ENCODE data around the gene DNAAF8.

Gene DNAAF8

GRCh38 chr16:4724661-4725270 lies 9.6 kb upstream of the DNAAF8 start:
- TF ChIP-seq SIN3A (IDR thresholded peaks at IDR 0.05; ENCODE audit: borderline replicate concordance, insufficient read depth, low read length) (no peak), FOXP2 (optimal IDR thresholded peaks at IDR 0.05; ENCODE audit: borderline replicate concordance, extremely low read depth, extremely low read length, insufficient read depth) (no peak), TAF1 (IDR thresholded peaks at IDR 0.05; ENCODE audit: borderline replicate concordance, insufficient read depth, low read length) (no peak)

DNA sequence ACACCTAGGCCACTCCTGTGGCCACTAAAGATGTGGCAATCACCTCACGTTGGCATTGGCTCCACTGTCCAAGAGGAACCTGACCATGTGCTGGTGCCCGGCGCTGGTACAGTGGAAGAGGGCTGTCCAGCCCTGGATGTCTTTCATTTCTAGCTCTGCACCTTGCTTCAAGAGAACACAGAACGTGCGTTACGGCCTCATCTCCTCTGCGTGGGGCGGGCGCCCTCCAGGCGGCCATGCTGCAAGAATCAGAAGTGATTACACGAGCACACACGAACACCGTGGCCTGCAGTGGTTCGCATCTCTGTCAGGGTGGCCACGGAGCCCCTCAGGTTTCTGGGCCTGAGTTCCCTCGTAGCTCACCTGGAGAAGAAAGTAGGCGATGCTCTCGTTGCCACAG lies 7.7 kb upstream of the DNAAF8 start:
- TF ChIP-seq TAF1 (IDR thresholded peaks at IDR 0.05; ENCODE audit: borderline replicate concordance, insufficient read depth, low read length) (no peak), POLR2AphosphoS5 (IDR thresholded peaks at IDR 0.05; ENCODE audit: low read depth, low read length) (no peak), SIN3A (IDR thresholded peaks at IDR 0.05; ENCODE audit: borderline replicate concordance, insufficient read depth, low read length) (no peak), FOXP2 (optimal IDR thresholded peaks at IDR 0.05; ENCODE audit: borderline replicate concordance, extremely low read depth, extremely low read length, insufficient read depth) (no peak)

- TF ChIP-seq REST (IDR thresholded peaks at IDR 0.05; ENCODE audit: insufficient read depth in 1 of 2, low read depth in 2 of 2, low read length in 2 of 2) = no peak
- TF ChIP-seq TAF1 (IDR thresholded peaks at IDR 0.05; ENCODE audit: borderline replicate concordance, insufficient read depth, low read length) = no peak
- no peak for TF ChIP-seq SIN3A (IDR thresholded peaks at IDR 0.05; ENCODE audit: borderline replicate concordance, insufficient read depth, low read length)
- no peak for TF ChIP-seq FOXP2 (optimal IDR thresholded peaks at IDR 0.05; ENCODE audit: borderline replicate concordance, extremely low read depth, extremely low read length, insufficient read depth)
- no peak for TF ChIP-seq POLR2AphosphoS5 (IDR thresholded peaks at IDR 0.05; ENCODE audit: low read depth, low read length)
Measured at GRCh38 chr16:4728676-4729075, 5.7 kb upstream of the DNAAF8 start.

DNA sequence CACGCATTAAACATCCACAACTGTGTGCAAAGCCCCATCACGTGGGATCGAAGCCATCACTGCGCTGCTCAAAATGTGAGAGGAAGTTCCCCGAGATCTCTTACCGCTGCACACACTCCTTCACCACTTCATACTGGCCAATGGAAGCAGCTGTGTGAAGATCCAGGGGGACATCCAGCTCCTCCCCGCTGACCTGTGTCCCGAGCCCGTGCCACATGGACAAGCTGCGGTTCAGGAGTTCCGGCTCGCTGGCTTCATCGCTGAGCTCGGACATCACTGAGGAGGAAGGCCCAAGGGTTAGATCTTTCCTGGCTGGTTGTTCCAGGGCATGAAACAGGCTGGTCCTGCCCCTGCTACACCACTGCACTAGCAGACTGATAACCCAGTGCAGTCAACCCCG lies 4.5 kb upstream of the DNAAF8 start:
- TF ChIP-seq TAF1 (IDR thresholded peaks at IDR 0.05; ENCODE audit: borderline replicate concordance, insufficient read depth, low read length) = no peak
- no peak for TF ChIP-seq SIN3A (IDR thresholded peaks at IDR 0.05; ENCODE audit: borderline replicate concordance, insufficient read depth, low read length)
- no peak for TF ChIP-seq POLR2AphosphoS5 (IDR thresholded peaks at IDR 0.05; ENCODE audit: low read depth, low read length)
- TF ChIP-seq FOXP2 (optimal IDR thresholded peaks at IDR 0.05; ENCODE audit: borderline replicate concordance, extremely low read depth, extremely low read length, insufficient read depth) = no peak
- no peak for TF ChIP-seq REST (IDR thresholded peaks at IDR 0.05; ENCODE audit: insufficient read depth in 1 of 2, low read depth in 2 of 2, low read length in 2 of 2)

GRCh38 chr16:4733211-4733742 lies 1.1 kb upstream of the DNAAF8 start:
- TF ChIP-seq POLR2AphosphoS5 (IDR thresholded peaks at IDR 0.05; ENCODE audit: low read depth, low read length) (no peak), REST (IDR thresholded peaks at IDR 0.05; ENCODE audit: insufficient read depth in 1 of 2, low read depth in 2 of 2, low read length in 2 of 2) (no peak), TAF1 (IDR thresholded peaks at IDR 0.05; ENCODE audit: borderline replicate concordance, insufficient read depth, low read length) (no peak), SIN3A (IDR thresholded peaks at IDR 0.05; ENCODE audit: borderline replicate concordance, insufficient read depth, low read length) (no peak), FOXP2 (optimal IDR thresholded peaks at IDR 0.05; ENCODE audit: borderline replicate concordance, extremely low read depth, extremely low read length, insufficient read depth) (no peak)

DNA sequence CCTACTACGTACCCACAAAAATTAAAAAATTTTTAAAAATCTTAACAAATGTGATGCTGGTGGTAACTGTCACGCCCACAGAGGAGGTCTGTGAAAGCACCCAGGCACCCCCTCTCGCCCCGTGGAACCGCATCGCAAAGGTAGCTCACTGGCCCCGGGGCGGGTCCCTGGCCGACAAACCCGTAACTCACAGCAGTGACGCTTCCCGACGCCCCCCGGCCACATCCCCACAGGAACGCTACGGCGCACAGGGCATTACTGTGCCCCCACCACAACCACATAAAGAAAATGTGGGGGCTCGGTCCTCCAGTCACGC lies 632 bp upstream of the DNAAF8 start:
- TF ChIP-seq FOXP2 (optimal IDR thresholded peaks at IDR 0.05; ENCODE audit: borderline replicate concordance, extremely low read depth, extremely low read length, insufficient read depth) (no peak), SIN3A (IDR thresholded peaks at IDR 0.05; ENCODE audit: borderline replicate concordance, insufficient read depth, low read length) (no peak), REST (IDR thresholded peaks at IDR 0.05; ENCODE audit: insufficient read depth in 1 of 2, low read depth in 2 of 2, low read length in 2 of 2) (no peak), TAF1 (IDR thresholded peaks at IDR 0.05; ENCODE audit: borderline replicate concordance, insufficient read depth, low read length) (no peak), POLR2AphosphoS5 (IDR thresholded peaks at IDR 0.05; ENCODE audit: low read depth, low read length) (no peak)
